A549 (cell line): Measurements from ENCODE around the gene GSK3B.

Source experiments
- BHLHE40 ChIP-seq: IDR thresholded peaks from 2 replicates; pipeline ENCODE4 v1.6.1; 2012; ENCODE audit warnings: low read depth, low read length, inconsistent platforms
- CEBPB ChIP-seq, 2 experiments: fragments of >200 bp in 1 of 2; sonication (Bioruptor Twin) in 1 of 2; formaldehyde crosslinking in 1 of 2; IDR thresholded peaks; 2 replicates each; pipeline ENCODE4 v1.6.1; 2012 to 2016
- ESRRA ChIP-seq: fragments of 150-350 bp; IDR thresholded peaks from 2 replicates; pipeline ENCODE4 v1.6.1; 2014; ENCODE audit warnings: mild to moderate bottlenecking, low read length, borderline replicate concordance
- HOXB13 ChIP-seq: fragments of 250-450 bp; sonication (Bioruptor Pico); IDR thresholded peaks from 2 replicates; pipeline ENCODE4 v1.5.0; 2020; ENCODE audit warnings: low read depth, mild to moderate bottlenecking, moderate library complexity
- JUNB ChIP-seq: fragments of >200 bp; sonication (Bioruptor Twin); formaldehyde crosslinking; IDR thresholded peaks from 2 replicates; pipeline ENCODE4 v1.6.1; 2016
- PHF8 ChIP-seq: fragments of 200-600 bp; sonication (generic); IDR thresholded peaks from 2 replicates; pipeline ENCODE4 v1.6.1; 2016; ENCODE audit warnings: low read depth, mild to moderate bottlenecking, antibody characterized with exemption, moderate library complexity, borderline replicate concordance
- POLR2A ChIP-seq: IDR thresholded peaks from 2 replicates; pipeline ENCODE4 v1.6.1; 2012; ENCODE audit warnings: mild to moderate bottlenecking, low read length
- RCOR1 ChIP-seq: fragments of 150-350 bp; IDR thresholded peaks from 2 replicates; pipeline ENCODE4 v1.6.1; 2014; ENCODE audit warnings: antibody characterized with exemption, low read length, low read depth
- SMC3 ChIP-seq: fragments of >200 bp; sonication (Bioruptor Twin); formaldehyde crosslinking; IDR thresholded peaks from 3 replicates; pipeline ENCODE4 v1.6.1; 2018; ENCODE audit warnings: inconsistent platforms
- SREBF2 ChIP-seq: fragments of 450-650 bp; IDR thresholded peaks from 2 replicates; pipeline ENCODE4 v1.6.1; 2014; ENCODE audit warnings: mild to moderate bottlenecking, moderate library complexity
- TF ChIP-seq, protein P1 (sequence below): fragments of >200 bp; sonication (Bioruptor Twin); formaldehyde crosslinking; IDR thresholded peaks from 3 replicates; pipeline ENCODE4 v1.5.1; 2016
- TF ChIP-seq, protein P2 (sequence below): fragments of 450-650 bp; IDR thresholded peaks from 2 replicates; pipeline ENCODE4 v1.6.1; 2014; ENCODE audit warnings: antibody characterized with exemption
- TF ChIP-seq, protein P3 (sequence below): fragments of 200-600 bp; sonication (generic); IDR thresholded peaks from 2 replicates; pipeline ENCODE4 v1.6.1; 2016; ENCODE audit warnings: antibody characterized with exemption, mild to moderate bottlenecking, moderate library complexity
- TF ChIP-seq, protein P4 (sequence below): fragments of 150-350 bp; IDR thresholded peaks from 2 replicates; pipeline ENCODE4 v1.6.1; 2014; ENCODE audit warnings: low read depth, mild to moderate bottlenecking, low read length

DNA sequence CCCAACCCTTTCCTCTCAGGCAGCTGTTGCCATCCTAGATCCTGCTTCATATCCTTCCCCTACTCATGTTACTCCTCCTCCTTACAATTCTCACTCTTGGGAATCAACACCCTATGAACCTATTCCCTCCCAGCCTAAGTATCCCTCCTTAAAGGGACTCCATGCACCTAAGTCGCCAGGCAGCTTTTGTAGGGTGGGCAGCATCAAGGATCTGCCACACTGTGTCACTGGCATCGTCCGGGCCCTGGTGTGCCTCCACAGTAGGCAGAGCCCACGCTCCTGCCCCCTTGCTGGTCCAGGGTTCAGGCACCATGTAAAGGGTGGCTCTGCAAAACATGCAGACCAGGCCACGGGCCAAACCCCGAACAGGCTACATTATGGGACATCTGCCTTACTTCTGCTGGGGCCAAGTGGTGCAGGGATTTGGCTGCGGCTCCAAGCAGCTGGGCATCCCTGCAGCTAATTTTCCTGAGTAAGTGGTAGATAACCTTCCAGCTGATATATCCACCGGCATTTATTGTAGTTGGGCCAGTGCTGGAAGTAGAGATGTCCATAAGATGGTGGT is 53.4 kb downstream of the GSK3B start:
- TF ChIP-seq RCOR1 (no peak), JUNB (no peak), SMC3 (no peak), CEBPB (IDR thresholded peaks at IDR 0.05) (no peak), PHF8 (no peak), POLR2A (no peak), BHLHE40 (no peak), SREBF2 (no peak), HOXB13 (no peak), ESRRA (no peak)
- TF ChIP-seq, protein P1, sequence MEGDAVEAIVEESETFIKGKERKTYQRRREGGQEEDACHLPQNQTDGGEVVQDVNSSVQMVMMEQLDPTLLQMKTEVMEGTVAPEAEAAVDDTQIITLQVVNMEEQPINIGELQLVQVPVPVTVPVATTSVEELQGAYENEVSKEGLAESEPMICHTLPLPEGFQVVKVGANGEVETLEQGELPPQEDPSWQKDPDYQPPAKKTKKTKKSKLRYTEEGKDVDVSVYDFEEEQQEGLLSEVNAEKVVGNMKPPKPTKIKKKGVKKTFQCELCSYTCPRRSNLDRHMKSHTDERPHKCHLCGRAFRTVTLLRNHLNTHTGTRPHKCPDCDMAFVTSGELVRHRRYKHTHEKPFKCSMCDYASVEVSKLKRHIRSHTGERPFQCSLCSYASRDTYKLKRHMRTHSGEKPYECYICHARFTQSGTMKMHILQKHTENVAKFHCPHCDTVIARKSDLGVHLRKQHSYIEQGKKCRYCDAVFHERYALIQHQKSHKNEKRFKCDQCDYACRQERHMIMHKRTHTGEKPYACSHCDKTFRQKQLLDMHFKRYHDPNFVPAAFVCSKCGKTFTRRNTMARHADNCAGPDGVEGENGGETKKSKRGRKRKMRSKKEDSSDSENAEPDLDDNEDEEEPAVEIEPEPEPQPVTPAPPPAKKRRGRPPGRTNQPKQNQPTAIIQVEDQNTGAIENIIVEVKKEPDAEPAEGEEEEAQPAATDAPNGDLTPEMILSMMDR = no peak
- TF ChIP-seq, protein P2, sequence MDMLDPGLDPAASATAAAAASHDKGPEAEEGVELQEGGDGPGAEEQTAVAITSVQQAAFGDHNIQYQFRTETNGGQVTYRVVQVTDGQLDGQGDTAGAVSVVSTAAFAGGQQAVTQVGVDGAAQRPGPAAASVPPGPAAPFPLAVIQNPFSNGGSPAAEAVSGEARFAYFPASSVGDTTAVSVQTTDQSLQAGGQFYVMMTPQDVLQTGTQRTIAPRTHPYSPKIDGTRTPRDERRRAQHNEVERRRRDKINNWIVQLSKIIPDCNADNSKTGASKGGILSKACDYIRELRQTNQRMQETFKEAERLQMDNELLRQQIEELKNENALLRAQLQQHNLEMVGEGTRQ = no peak
- TF ChIP-seq, protein P3, sequence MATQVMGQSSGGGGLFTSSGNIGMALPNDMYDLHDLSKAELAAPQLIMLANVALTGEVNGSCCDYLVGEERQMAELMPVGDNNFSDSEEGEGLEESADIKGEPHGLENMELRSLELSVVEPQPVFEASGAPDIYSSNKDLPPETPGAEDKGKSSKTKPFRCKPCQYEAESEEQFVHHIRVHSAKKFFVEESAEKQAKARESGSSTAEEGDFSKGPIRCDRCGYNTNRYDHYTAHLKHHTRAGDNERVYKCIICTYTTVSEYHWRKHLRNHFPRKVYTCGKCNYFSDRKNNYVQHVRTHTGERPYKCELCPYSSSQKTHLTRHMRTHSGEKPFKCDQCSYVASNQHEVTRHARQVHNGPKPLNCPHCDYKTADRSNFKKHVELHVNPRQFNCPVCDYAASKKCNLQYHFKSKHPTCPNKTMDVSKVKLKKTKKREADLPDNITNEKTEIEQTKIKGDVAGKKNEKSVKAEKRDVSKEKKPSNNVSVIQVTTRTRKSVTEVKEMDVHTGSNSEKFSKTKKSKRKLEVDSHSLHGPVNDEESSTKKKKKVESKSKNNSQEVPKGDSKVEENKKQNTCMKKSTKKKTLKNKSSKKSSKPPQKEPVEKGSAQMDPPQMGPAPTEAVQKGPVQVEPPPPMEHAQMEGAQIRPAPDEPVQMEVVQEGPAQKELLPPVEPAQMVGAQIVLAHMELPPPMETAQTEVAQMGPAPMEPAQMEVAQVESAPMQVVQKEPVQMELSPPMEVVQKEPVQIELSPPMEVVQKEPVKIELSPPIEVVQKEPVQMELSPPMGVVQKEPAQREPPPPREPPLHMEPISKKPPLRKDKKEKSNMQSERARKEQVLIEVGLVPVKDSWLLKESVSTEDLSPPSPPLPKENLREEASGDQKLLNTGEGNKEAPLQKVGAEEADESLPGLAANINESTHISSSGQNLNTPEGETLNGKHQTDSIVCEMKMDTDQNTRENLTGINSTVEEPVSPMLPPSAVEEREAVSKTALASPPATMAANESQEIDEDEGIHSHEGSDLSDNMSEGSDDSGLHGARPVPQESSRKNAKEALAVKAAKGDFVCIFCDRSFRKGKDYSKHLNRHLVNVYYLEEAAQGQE = no peak
- TF ChIP-seq, protein P4, sequence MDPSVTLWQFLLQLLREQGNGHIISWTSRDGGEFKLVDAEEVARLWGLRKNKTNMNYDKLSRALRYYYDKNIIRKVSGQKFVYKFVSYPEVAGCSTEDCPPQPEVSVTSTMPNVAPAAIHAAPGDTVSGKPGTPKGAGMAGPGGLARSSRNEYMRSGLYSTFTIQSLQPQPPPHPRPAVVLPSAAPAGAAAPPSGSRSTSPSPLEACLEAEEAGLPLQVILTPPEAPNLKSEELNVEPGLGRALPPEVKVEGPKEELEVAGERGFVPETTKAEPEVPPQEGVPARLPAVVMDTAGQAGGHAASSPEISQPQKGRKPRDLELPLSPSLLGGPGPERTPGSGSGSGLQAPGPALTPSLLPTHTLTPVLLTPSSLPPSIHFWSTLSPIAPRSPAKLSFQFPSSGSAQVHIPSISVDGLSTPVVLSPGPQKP = no peak
